Sigmoid colon (tissue), 7 donors: ENCODE measurements around the gene IGBP1. TPM values are rescaled to one million over a fixed set of nuclear protein-coding genes. Genes with fewer than 3 reads are reported as not detected.
"Not testable (repeated sequence)": the region's sequence is repeated elsewhere in the genome, so short reads cannot be mapped to it uniquely, and the experiment has no call there.

Experiments
- DNase-seq: peaks from one replicate; pipeline ENCODE4 v3.0.0-alpha.2; 2019
- H3K27ac ChIP-seq, 4 donors: fragments of 200-600 bp; sonication (generic); one replicate each; pipeline ENCODE4 v1.5.1; 2016 to 2019; ENCODE audit warnings: mild to moderate bottlenecking in 1 of 4
- H3K27me3 ChIP-seq, 3 donors: fragments of 200-600 bp; sonication (generic); one replicate each; pipeline ENCODE4 v1.5.1; 2019; ENCODE audit warnings: mild to moderate bottlenecking in 1 of 3
- H3K36me3 ChIP-seq, 4 donors: fragments of 200-600 bp; sonication (generic); one replicate each; pipeline ENCODE4 v1.5.1; 2016 to 2019
- H3K4me1 ChIP-seq, 4 donors: fragments of 200-600 bp; sonication (generic); one replicate each; pipeline ENCODE4 v1.5.1; 2017 to 2019
- H3K4me3 ChIP-seq, 4 donors: fragments of 200-600 bp; sonication (generic); one replicate each; pipeline ENCODE4 v1.5.1; 2017 to 2019; ENCODE audit warnings: mild to moderate bottlenecking in 2 of 4, moderate library complexity in 1 of 4
- H3K9me3 ChIP-seq, 4 donors: fragments of 200-600 bp in 3 of 4; sonication (generic) in 3 of 4; one replicate each; pipeline versions ENCODE4 v1.5.1 to v1.6.1; 2013 to 2019
- CTCF ChIP-seq, 4 experiments: fragments of 450-650 bp in 3 of 4; fragments of 200-600 bp in 1 of 4; IDR thresholded peaks; one replicate each; pipeline ENCODE4 v1.5.1; 2016 to 2019; ENCODE audit warnings: antibody characterized with exemption in 4 of 4, mild to moderate bottlenecking in 3 of 4, moderate library complexity in 2 of 4
- EP300 ChIP-seq, 4 donors: sonication (generic); formaldehyde crosslinking; IDR thresholded peaks; one replicate each; pipeline ENCODE4 v1.6.1; 2017; ENCODE audit warnings: antibody characterized with exemption in 4 of 4
- POLR2A ChIP-seq, 2 donors: fragments of 450-650 bp; IDR thresholded peaks; one replicate each; pipeline ENCODE4 v1.6.1; 2016; ENCODE audit warnings: antibody characterized with exemption in 2 of 2, mild to moderate bottlenecking in 2 of 2, moderate library complexity in 2 of 2
- POLR2AphosphoS5 ChIP-seq, 4 donors: sonication (generic); formaldehyde crosslinking; IDR thresholded peaks; one replicate each; pipeline ENCODE4 v1.6.1; 2017; ENCODE audit warnings: antibody characterized with exemption in 4 of 4
- WGBS, 2 donors: extraction: QIAGEN DNeasy Blood & Tissue Kit; methylation state at CpG; one replicate each; pipeline ENCODE4 v1.1.7; 2013; 5-methylcytosine and 5-hydroxymethylcytosine counted together
- intact Hi-C: fragments of 100-400 bp; cut with DNase I; formaldehyde crosslinking; loops from one replicate; pipeline ENCODE4 v1.15.1; 2023
- polyA plus RNA-seq, 3 donors: library from polyadenylated mRNA; stranded (reverse); fragments of 200-250 nt; gene quantifications; one replicate each; pipeline ENCODE4 v1.2.3, GENCODE V29; 2013
- total RNA-seq, 4 donors: library from RNA; depleted of rRNA; stranded (reverse); fragments of >200 nt; gene quantifications; one replicate each; pipeline ENCODE4 v1.1.0, GENCODE V29; 2016
- donor health status: healthy with polysubstance abuse.
- donor health status: Bipolar disorder and iron deficiency.
- donor health status: healthy.

IGBP1 gene
- total and polyA plus RNA-seq, 7 donors = 69.7 to 126 (median 91.7) TPM

- no peak overlapping the region for H3K4me3 ChIP-seq
- H3K9me3 ChIP-seq = no peaks in the 10 kb centered on the region
- TF ChIP-seq CTCF (IDR thresholded peaks at IDR 0.05) (no peak), POLR2AphosphoS5 (IDR thresholded peaks at IDR 0.05) (no peak), EP300 (IDR thresholded peaks at IDR 0.05) (no peak), POLR2A (IDR thresholded peaks at IDR 0.05) (no peak)
- H3K27me3 ChIP-seq = no peaks in the 10 kb centered on the region
- no peak for DNase-seq
- no peaks in the 10 kb centered on the region for H3K36me3 ChIP-seq
- peaks cover 0 to 11% (median 3%) of the 10 kb centered on the region in 4 donors for H3K4me1 ChIP-seq
- intact Hi-C loops = loop anchor here (10.0 kb wide), 1 partner anchor 55 kb away; no protein-coding TSS in a partner anchor
- 42 to 71% methylated on average over 1 of the region's 1 CpG for WGBS, 2 donors
- H3K27ac ChIP-seq = no peak overlapping the region
Measured at GRCh38 chrX:70089604-70090297, 43.5 kb upstream of the IGBP1 start.

- intact Hi-C loops = loop anchor here (10.0 kb wide), 1 partner anchor 57 kb away; no protein-coding TSS in a partner anchor
Measured at GRCh38 chrX:70092247-70092646, 41.0 kb upstream of the IGBP1 start.

DNA sequence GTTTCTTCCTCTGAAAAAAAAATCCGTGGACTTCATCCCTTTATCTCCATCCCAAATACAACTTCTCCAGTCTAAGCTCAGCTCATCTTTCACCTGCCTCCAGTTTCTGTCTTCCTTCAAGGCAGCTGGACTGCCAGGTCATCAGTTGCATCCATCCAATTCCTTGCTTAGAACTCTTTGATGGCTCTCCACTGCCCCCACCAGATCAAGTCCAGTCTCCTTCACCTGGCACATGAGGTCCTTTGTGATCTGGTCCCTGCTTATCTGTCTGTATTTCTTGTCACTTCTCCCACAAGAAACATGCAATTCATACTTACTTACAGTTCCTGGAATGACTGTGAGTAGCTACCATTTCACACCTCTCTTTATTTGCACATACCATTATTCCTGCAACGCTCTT, 37.2 kb upstream of the IGBP1 start:
- WGBS, 2 donors = 72 to 75% methylated on average over 2 of the region's 2 CpGs
- Histone ChIP-seq H3K4me3 (no peak overlapping the region), H3K27ac (no peak overlapping the region), H3K36me3 (no peaks in the 10 kb centered on the region), H3K9me3 (no peaks in the 10 kb centered on the region), H3K4me1 (no peaks in the 10 kb centered on the region), H3K27me3 (no peaks in the 10 kb centered on the region)
- TF ChIP-seq POLR2AphosphoS5 (IDR thresholded peaks at IDR 0.05) = no peak
- TF ChIP-seq POLR2A (IDR thresholded peaks at IDR 0.05) = no peak
- no peak for TF ChIP-seq EP300 (IDR thresholded peaks at IDR 0.05)
- TF ChIP-seq CTCF (IDR thresholded peaks at IDR 0.05) = no peak
- DNase-seq = no peak
- intact Hi-C loops = loop anchor here (2.0 to 10.0 kb wide), 3 partner anchors 61 to 604 kb away; no protein-coding TSS in a partner anchor

More at GRCh38 chrX:70092247-70092646, 41.0 kb upstream of the IGBP1 start:
- Histone ChIP-seq H3K4me1 (peaks cover 0 to 11% (median 3%) of the 10 kb centered on the region in 4 donors), H3K27ac (no peak overlapping the region), H3K36me3 (no peaks in the 10 kb centered on the region), H3K27me3 (no peaks in the 10 kb centered on the region), H3K4me3 (no peak overlapping the region), H3K9me3 (no peaks in the 10 kb centered on the region)
- TF ChIP-seq POLR2A (IDR thresholded peaks at IDR 0.05) (no peak), CTCF (IDR thresholded peaks at IDR 0.05) (no peak), POLR2AphosphoS5 (IDR thresholded peaks at IDR 0.05) (no peak), EP300 (IDR thresholded peaks at IDR 0.05) (no peak)
- WGBS, 2 donors = 91 to 92% methylated on average over 4 of the region's 4 CpGs
- no peak for DNase-seq

DNA sequence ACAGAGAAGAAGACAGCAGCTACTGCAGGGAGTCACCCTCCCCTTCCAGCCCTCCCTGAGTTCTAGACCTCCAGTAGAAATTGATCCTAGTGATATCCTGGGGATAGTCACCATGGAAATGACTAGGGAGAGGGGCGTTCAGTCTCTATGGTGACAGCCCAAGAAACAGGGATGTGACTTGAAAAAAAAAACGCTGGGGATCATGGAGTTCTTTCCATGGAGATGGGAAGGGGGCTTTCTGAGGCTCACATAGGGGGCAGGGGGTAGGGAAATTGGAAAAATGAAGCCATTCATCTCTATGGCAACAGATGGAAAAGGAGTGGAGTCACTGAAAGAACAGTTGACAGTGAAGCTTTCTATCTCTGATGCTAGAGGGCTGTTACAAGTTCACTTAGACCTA, 28.0 kb upstream of the IGBP1 start:
- Histone ChIP-seq H3K27ac (no peak overlapping the region), H3K4me3 (no peak overlapping the region), H3K36me3 (no peaks in the 10 kb centered on the region), H3K27me3 (no peaks in the 10 kb centered on the region), H3K4me1 (no peaks in the 10 kb centered on the region), H3K9me3 (no peaks in the 10 kb centered on the region)
- WGBS, 2 donors = 32 to 50% methylated on average over 2 of the region's 2 CpGs
- intact Hi-C loops = no loop called here
- TF ChIP-seq CTCF (IDR thresholded peaks at IDR 0.05) (no peak), POLR2AphosphoS5 (IDR thresholded peaks at IDR 0.05) (no peak), POLR2A (IDR thresholded peaks at IDR 0.05) (no peak), EP300 (IDR thresholded peaks at IDR 0.05) (no peak)
- no peak for DNase-seq

GRCh38 chrX:70111436-70112026, 21.7 kb upstream of the IGBP1 start:
- H3K27ac ChIP-seq, H3K9me3 ChIP-seq, H3K36me3 ChIP-seq, H3K4me3 ChIP-seq, DNase-seq, H3K27me3 ChIP-seq, intact Hi-C loops, H3K4me1 ChIP-seq: not testable (repeated sequence)
- 95 to 97% methylated on average over 4 of the region's 4 CpGs for WGBS, 2 donors
